ENCODE results near the gene PPIF. TPM values are rescaled to one million over a fixed set of nuclear protein-coding genes. Genes with fewer than 3 reads are reported as not detected.

PPIF gene
- total and polyA plus RNA-seq, 4 donors: 9.0 to 21.2 (median 14.0) TPM

GRCh38 chr10:79367426-79368189 is 20.3 kb downstream of the PPIF start:
- intact Hi-C loops (cut with DNase I): no loop called here
- no peak for DNase-seq
- no peak for ATAC-seq (ENCODE audit: low FRiP score)
- Histone ChIP-seq H3K4me3 (ENCODE audit: low read length in 2 of 2) (no peak overlapping the region), H3K27ac (ENCODE audit: low read depth in 1 of 2, low read length in 2 of 2) (no peak overlapping the region), H3K36me3 (ENCODE audit: control insufficient read depth in 1 of 2, insufficient read depth in 2 of 2, low read length in 1 of 2) (no peaks in the 10 kb centered on the region), H3K4me1 (ENCODE audit: control insufficient read depth in 1 of 2, insufficient read depth in 2 of 2, low read length in 2 of 2) (no peaks in the 10 kb centered on the region), H3K27me3 (ENCODE audit: control insufficient read depth in 1 of 2, insufficient read depth in 2 of 2, low read length in 1 of 2) (no peaks in the 10 kb centered on the region), H3K9me3 (ENCODE audit: control insufficient read depth, low read length) (no peaks in the 10 kb centered on the region)
- WGBS, 2 donors: 26 to 34% methylated on average over 6 of the region's 6 CpGs

- no peak for DNase-seq
Observed at GRCh38 chr10:79372871-79373270, 25.6 kb downstream of the PPIF start.

GRCh38 chr10:79374312-79375191 is 27.3 kb downstream of the PPIF start:
- 10 to 11% methylated on average over 7 of the region's 7 CpGs for WGBS, 2 donors
- intact Hi-C loops (cut with DNase I): loop anchor here (1.0 to 2.0 kb wide), 2 partner anchors 92 to 93 kb away; no protein-coding TSS in a partner anchor
- peak; percentile 78 for ATAC-seq (ENCODE audit: low FRiP score)
- DNase-seq: peak; percentile 89 to 93
- Histone ChIP-seq H3K4me3 (ENCODE audit: low read length in 2 of 2) (no peak overlapping the region), H3K27ac (ENCODE audit: low read depth in 1 of 2, low read length in 2 of 2) (no peak overlapping the region), H3K27me3 (ENCODE audit: control insufficient read depth in 1 of 2, insufficient read depth in 2 of 2, low read length in 1 of 2) (no peaks in the 10 kb centered on the region), H3K36me3 (ENCODE audit: control insufficient read depth in 1 of 2, insufficient read depth in 2 of 2, low read length in 1 of 2) (no peaks in the 10 kb centered on the region), H3K4me1 (ENCODE audit: control insufficient read depth in 1 of 2, insufficient read depth in 2 of 2, low read length in 2 of 2) (no peaks in the 10 kb centered on the region), H3K9me3 (ENCODE audit: control insufficient read depth, low read length) (no peaks in the 10 kb centered on the region)

More at GRCh38 chr10:79372871-79373270, 25.6 kb downstream of the PPIF start:
- no peaks in the 10 kb centered on the region for H3K4me1 ChIP-seq (ENCODE audit: control insufficient read depth in 1 of 2, insufficient read depth in 2 of 2, low read length in 2 of 2)
- H3K36me3 ChIP-seq (ENCODE audit: control insufficient read depth in 1 of 2, insufficient read depth in 2 of 2, low read length in 1 of 2): no peaks in the 10 kb centered on the region
- ATAC-seq (ENCODE audit: low FRiP score): no peak
- intact Hi-C loops (cut with DNase I): no loop called here
- 81 to 85% methylated on average over 4 of the region's 4 CpGs for WGBS, 2 donors
- no peak overlapping the region for H3K4me3 ChIP-seq (ENCODE audit: low read length in 2 of 2)
- no peaks in the 10 kb centered on the region for H3K27me3 ChIP-seq (ENCODE audit: control insufficient read depth in 1 of 2, insufficient read depth in 2 of 2, low read length in 1 of 2)
- H3K9me3 ChIP-seq (ENCODE audit: control insufficient read depth, low read length): no peaks in the 10 kb centered on the region
- no peak overlapping the region for H3K27ac ChIP-seq (ENCODE audit: low read depth in 1 of 2, low read length in 2 of 2)

- Histone ChIP-seq H3K9me3 (ENCODE audit: control insufficient read depth, low read length) (no peaks in the 10 kb centered on the region), H3K4me1 (ENCODE audit: control insufficient read depth in 1 of 2, insufficient read depth in 2 of 2, low read length in 2 of 2) (no peaks in the 10 kb centered on the region), H3K4me3 (ENCODE audit: low read length in 2 of 2) (no peak overlapping the region), H3K36me3 (ENCODE audit: control insufficient read depth in 1 of 2, insufficient read depth in 2 of 2, low read length in 1 of 2) (no peaks in the 10 kb centered on the region), H3K27me3 (ENCODE audit: control insufficient read depth in 1 of 2, insufficient read depth in 2 of 2, low read length in 1 of 2) (no peaks in the 10 kb centered on the region), H3K27ac (ENCODE audit: low read depth in 1 of 2, low read length in 2 of 2) (no peak overlapping the region)
- no peak for ATAC-seq (ENCODE audit: low FRiP score)
- WGBS, 2 donors: 81 to 85% methylated on average over 6 of the region's 6 CpGs
- intact Hi-C loops (cut with DNase I): loop anchor here in 1 of 2 donors (2.0 kb wide), 1 partner anchor 91 kb away; no protein-coding TSS in a partner anchor
- DNase-seq: peak in 1 of 2 donors; percentile 47
Observed at GRCh38 chr10:79375321-79376077, 28.2 kb downstream of the PPIF start.

- WGBS, 2 donors: 87 to 88% methylated on average over 11 of the region's 11 CpGs
- intact Hi-C loops (cut with DNase I): no loop called here
Observed at GRCh38 chr10:79376078-79376628, 28.9 kb downstream of the PPIF start.

GRCh38 chr10:79376751-79377556 is 29.7 kb downstream of the PPIF start:
- Histone ChIP-seq H3K36me3 (ENCODE audit: control insufficient read depth in 1 of 2, insufficient read depth in 2 of 2, low read length in 1 of 2) (no peaks in the 10 kb centered on the region), H3K4me3 (ENCODE audit: low read length in 2 of 2) (no peak overlapping the region), H3K4me1 (ENCODE audit: control insufficient read depth in 1 of 2, insufficient read depth in 2 of 2, low read length in 2 of 2) (no peaks in the 10 kb centered on the region), H3K27me3 (ENCODE audit: control insufficient read depth in 1 of 2, insufficient read depth in 2 of 2, low read length in 1 of 2) (no peaks in the 10 kb centered on the region), H3K9me3 (ENCODE audit: control insufficient read depth, low read length) (no peaks in the 10 kb centered on the region), H3K27ac (ENCODE audit: low read depth in 1 of 2, low read length in 2 of 2) (no peak overlapping the region)
- WGBS, 2 donors: 95 to 96% methylated on average over 12 of the region's 12 CpGs
- ATAC-seq (ENCODE audit: low FRiP score): no peak
- peak in 1 of 2 donors; percentile 33 for DNase-seq
- intact Hi-C loops (cut with DNase I): no loop called here

More at GRCh38 chr10:79376078-79376628, 28.9 kb downstream of the PPIF start:
- no peaks in the 10 kb centered on the region for H3K27me3 ChIP-seq (ENCODE audit: control insufficient read depth in 1 of 2, insufficient read depth in 2 of 2, low read length in 1 of 2)
- no peak overlapping the region for H3K4me3 ChIP-seq (ENCODE audit: low read length in 2 of 2)
- H3K4me1 ChIP-seq (ENCODE audit: control insufficient read depth in 1 of 2, insufficient read depth in 2 of 2, low read length in 2 of 2): no peaks in the 10 kb centered on the region
- ATAC-seq (ENCODE audit: low FRiP score): no peak
- DNase-seq: peak in 1 of 2 donors; percentile 32
- H3K36me3 ChIP-seq (ENCODE audit: control insufficient read depth in 1 of 2, insufficient read depth in 2 of 2, low read length in 1 of 2): no peaks in the 10 kb centered on the region
- no peaks in the 10 kb centered on the region for H3K9me3 ChIP-seq (ENCODE audit: control insufficient read depth, low read length)
- H3K27ac ChIP-seq (ENCODE audit: low read depth in 1 of 2, low read length in 2 of 2): no peak overlapping the region

- no peaks in the 10 kb centered on the region for H3K27me3 ChIP-seq (ENCODE audit: control insufficient read depth in 1 of 2, insufficient read depth in 2 of 2, low read length in 1 of 2)
- H3K4me3 ChIP-seq (ENCODE audit: low read length in 2 of 2): no peak overlapping the region
- no peaks in the 10 kb centered on the region for H3K9me3 ChIP-seq (ENCODE audit: control insufficient read depth, low read length)
- no peaks in the 10 kb centered on the region for H3K36me3 ChIP-seq (ENCODE audit: control insufficient read depth in 1 of 2, insufficient read depth in 2 of 2, low read length in 1 of 2)
- 93% methylated on average over 36 of the region's 36 CpGs for WGBS, 2 donors
- no peaks in the 10 kb centered on the region for H3K4me1 ChIP-seq (ENCODE audit: control insufficient read depth in 1 of 2, insufficient read depth in 2 of 2, low read length in 2 of 2)
- intact Hi-C loops (cut with DNase I): no loop called here
- no peak for ATAC-seq (ENCODE audit: low FRiP score)
- DNase-seq: peak in 1 of 2 donors; percentile 21
- H3K27ac ChIP-seq (ENCODE audit: low read depth in 1 of 2, low read length in 2 of 2): no peak overlapping the region
Observed at GRCh38 chr10:79377557-79378382, 30.5 kb downstream of the PPIF start.
